ENCODE data around the gene INPP5J.
A peak's percentile ranks its signal among the peaks of the same experiment; 100 is the strongest.
"Not testable (repeated sequence)": the region's sequence is repeated elsewhere in the genome, so short reads cannot be mapped to it uniquely, and the experiment has no call there.

Gene INPP5J

DNA sequence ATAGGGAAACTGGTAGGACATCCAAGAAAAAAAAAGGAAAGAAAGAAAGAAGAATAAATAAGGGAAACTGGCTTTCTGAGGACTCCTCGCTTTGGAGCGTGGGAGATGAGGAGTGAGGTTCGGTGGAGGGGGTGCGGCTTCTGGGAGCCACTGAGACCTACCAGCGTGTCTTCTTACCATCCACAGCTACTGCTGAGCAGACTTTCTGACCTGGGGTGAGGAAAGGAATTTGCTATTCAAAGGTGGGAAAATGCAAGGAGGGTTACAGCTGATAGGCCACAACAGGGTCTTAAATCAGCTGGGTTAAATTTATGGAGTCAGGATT is 14.9 kb upstream of the INPP5J start (continued):
- TF ChIP-seq, protein P1, sequence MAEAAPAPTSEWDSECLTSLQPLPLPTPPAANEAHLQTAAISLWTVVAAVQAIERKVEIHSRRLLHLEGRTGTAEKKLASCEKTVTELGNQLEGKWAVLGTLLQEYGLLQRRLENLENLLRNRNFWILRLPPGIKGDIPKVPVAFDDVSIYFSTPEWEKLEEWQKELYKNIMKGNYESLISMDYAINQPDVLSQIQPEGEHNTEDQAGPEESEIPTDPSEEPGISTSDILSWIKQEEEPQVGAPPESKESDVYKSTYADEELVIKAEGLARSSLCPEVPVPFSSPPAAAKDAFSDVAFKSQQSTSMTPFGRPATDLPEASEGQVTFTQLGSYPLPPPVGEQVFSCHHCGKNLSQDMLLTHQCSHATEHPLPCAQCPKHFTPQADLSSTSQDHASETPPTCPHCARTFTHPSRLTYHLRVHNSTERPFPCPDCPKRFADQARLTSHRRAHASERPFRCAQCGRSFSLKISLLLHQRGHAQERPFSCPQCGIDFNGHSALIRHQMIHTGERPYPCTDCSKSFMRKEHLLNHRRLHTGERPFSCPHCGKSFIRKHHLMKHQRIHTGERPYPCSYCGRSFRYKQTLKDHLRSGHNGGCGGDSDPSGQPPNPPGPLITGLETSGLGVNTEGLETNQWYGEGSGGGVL (tag by site-specific recombination; IDR thresholded peaks at IDR 0.05) = no peak
- TF ChIP-seq ZNF362 (tag by site-specific recombination; IDR thresholded peaks at IDR 0.05) (0 out of 2 replicates have a peak, but pooled peaks have one; percentile 21), ZNF341 (tag by site-specific recombination; IDR thresholded peaks at IDR 0.05; ENCODE audit: low read depth) (no peak)

DNA sequence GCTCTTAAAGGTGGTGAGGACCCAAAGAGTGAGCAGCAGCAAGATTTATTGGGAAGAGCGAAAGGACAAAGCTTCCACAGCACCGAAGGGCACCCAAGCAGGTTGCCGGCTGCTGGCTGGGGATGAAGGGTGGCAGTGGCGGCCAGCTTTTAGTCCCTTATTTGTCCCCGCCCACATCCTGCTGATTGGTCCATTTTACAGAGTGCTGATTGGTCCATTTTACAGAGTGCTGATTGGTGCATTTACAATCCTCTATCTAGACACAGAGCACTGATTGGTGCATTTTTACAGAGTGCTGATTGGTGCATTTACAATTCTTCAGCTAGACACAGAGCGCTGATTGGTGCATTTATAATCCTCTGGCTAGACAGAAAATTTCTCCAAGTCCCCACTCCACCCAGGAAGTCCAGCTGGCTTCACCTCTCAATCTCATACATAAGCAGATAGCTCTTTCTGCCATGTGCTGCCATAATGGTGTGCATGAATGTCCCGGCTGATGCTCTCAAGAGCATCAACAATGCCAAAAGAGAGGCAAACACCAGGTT is 10.1 kb upstream of the INPP5J start:
- POLR2A ChIA-PET = interaction anchor here (0.7 kb wide), 1 partner anchor 15 kb away, joined by 8 read pairs; no protein-coding TSS in a partner anchor
- CTCF ChIA-PET = interaction anchor here (0.6 to 0.8 kb wide), 4 partner anchors 18 to 161 kb away, joined by 3 to 5 read pairs (median 3); no protein-coding TSS in a partner anchor
- not testable (repeated sequence) for H3K27ac ChIP-seq (ENCODE audit: extremely low read depth, low read depth, low read length); H3K9me3 ChIP-seq (ENCODE audit: control insufficient read depth, insufficient read depth, low read depth, low read length); H3K4me3 ChIP-seq (ENCODE audit: low read depth, low read length); H3K36me3 ChIP-seq (ENCODE audit: control insufficient read depth in 2 of 2, insufficient read depth in 1 of 2, low read length in 2 of 2); H3K4me1 ChIP-seq (ENCODE audit: control insufficient read depth, insufficient read depth, low read length)

- ChIA-PET CTCF (interaction anchor here (1.0 to 3.1 kb wide), 3 partner anchors 11 to 30 kb away, joined by 4 to 9 read pairs (median 8); partner anchors contain the start of gene SELENOM), POLR2A (interaction anchor here (0.6 kb wide), 1 partner anchor 16 kb away, joined by 3 read pairs; no protein-coding TSS in a partner anchor)
- Histone ChIP-seq H3K9me3 (ENCODE audit: control insufficient read depth, insufficient read depth, low read depth, low read length) (no peaks in the 10 kb centered on the region), H3K36me3 (ENCODE audit: control insufficient read depth in 2 of 2, insufficient read depth in 1 of 2, low read length in 2 of 2) (no peaks in the 10 kb centered on the region), H3K4me3 (ENCODE audit: low read depth, low read length) (no peak overlapping the region), H3K4me1 (ENCODE audit: control insufficient read depth, insufficient read depth, low read length) (0 out of 2 replicates have a peak, but pooled peaks cover 2% of the 10 kb centered on the region), H3K27ac (ENCODE audit: extremely low read depth, low read depth, low read length) (no peak overlapping the region)
- TF ChIP-seq, protein P2, sequence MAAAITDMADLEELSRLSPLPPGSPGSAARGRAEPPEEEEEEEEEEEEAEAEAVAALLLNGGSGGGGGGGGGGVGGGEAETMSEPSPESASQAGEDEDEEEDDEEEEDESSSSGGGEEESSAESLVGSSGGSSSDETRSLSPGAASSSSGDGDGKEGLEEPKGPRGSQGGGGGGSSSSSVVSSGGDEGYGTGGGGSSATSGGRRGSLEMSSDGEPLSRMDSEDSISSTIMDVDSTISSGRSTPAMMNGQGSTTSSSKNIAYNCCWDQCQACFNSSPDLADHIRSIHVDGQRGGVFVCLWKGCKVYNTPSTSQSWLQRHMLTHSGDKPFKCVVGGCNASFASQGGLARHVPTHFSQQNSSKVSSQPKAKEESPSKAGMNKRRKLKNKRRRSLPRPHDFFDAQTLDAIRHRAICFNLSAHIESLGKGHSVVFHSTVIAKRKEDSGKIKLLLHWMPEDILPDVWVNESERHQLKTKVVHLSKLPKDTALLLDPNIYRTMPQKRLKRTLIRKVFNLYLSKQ (tag by site-specific recombination; IDR thresholded peaks at IDR 0.05; ENCODE audit: borderline replicate concordance) = no peak
- TF ChIP-seq PRDM2 (tag by site-specific recombination; IDR thresholded peaks at IDR 0.05; ENCODE audit: borderline replicate concordance) (no peak), ZNF449 (tag by site-specific recombination; IDR thresholded peaks at IDR 0.05) (no peak), ZIC2 (tag by site-specific recombination; IDR thresholded peaks at IDR 0.05) (0 out of 2 replicates have a peak, but pooled peaks have one; percentile 6)
These were observed 4.5 kb upstream of the INPP5J start for GRCh38 chr22:31118046-31118820.

Data from HEK293 (cell line).